ENCODE data around the gene BAK1. TPM values are rescaled to one million over a fixed set of nuclear protein-coding genes. Genes with fewer than 3 reads are reported as not detected.
A peak's percentile ranks its signal among the peaks of the same experiment; 100 is the strongest.

Gene BAK1
- total RNA-seq, 1 experiment from 2014 or later = 45.8 TPM

- Mint-ChIP-seq H3K4me3 (ENCODE audit: unreplicated experiment) (no peak overlapping the region), H3K27ac (ENCODE audit: low read depth, unreplicated experiment) (no peak overlapping the region), H3K9me3 (ENCODE audit: unreplicated experiment) (no peaks in the 10 kb centered on the region), H3K4me1 (ENCODE audit: insufficient read depth, unreplicated experiment) (peaks cover 22% of the 10 kb centered on the region), H3K36me3 (ENCODE audit: insufficient read depth, unreplicated experiment) (no peaks in the 10 kb centered on the region), H3K27me3 (ENCODE audit: insufficient read depth, unreplicated experiment) (no peaks in the 10 kb centered on the region)
- TF ChIP-seq CTCF (IDR thresholded peaks at IDR 0.05; ENCODE audit: unreplicated experiment) = no peak
- POLR2A ChIA-PET = interaction anchor here (1.6 to 3.5 kb wide), 3 partner anchors 33 to 105 kb away, joined by 5 to 21 read pairs (median 6); partner anchors contain the start of gene ITPR3
- CTCF ChIA-PET = interaction anchor here (0.8 to 7.0 kb wide), 5 partner anchors 17 to 113 kb away, joined by 3 to 71 read pairs (median 6); partner anchors contain the start of gene ITPR3
- no TSS peak for BruUV-seq (replicated peaks)
- no peak for DNase-seq (ENCODE audit: unreplicated experiment)
- intact Hi-C loops (cut with micrococcal nuclease) = loop anchor here (5.0 kb wide), 1 partner anchor 563 kb away; no protein-coding TSS in a partner anchor
Measured at GRCh38 chr6:33588894-33589293, 8.8 kb upstream of the BAK1 start.

- Mint-ChIP-seq H3K27ac (ENCODE audit: low read depth, unreplicated experiment) (no peak overlapping the region), H3K36me3 (ENCODE audit: insufficient read depth, unreplicated experiment) (no peaks in the 10 kb centered on the region), H3K4me1 (ENCODE audit: insufficient read depth, unreplicated experiment) (peaks cover 22% of the 10 kb centered on the region), H3K4me3 (ENCODE audit: unreplicated experiment) (no peak overlapping the region), H3K9me3 (ENCODE audit: unreplicated experiment) (no peaks in the 10 kb centered on the region), H3K27me3 (ENCODE audit: insufficient read depth, unreplicated experiment) (no peaks in the 10 kb centered on the region)
- no TSS peak for BruUV-seq (replicated peaks)
- no peak for DNase-seq (ENCODE audit: unreplicated experiment)
- ChIA-PET CTCF (interaction anchor here (0.5 to 7.0 kb wide), 22 partner anchors 10 to 368 kb away, joined by 3 to 71 read pairs (median 3); partner anchors contain the start of genes ITPR3 and UQCC2), POLR2A (interaction anchor here (0.6 to 1.0 kb wide), 5 partner anchors 10 to 515 kb away, joined by 3 to 6 read pairs (median 3); partner anchors contain the start of gene UQCC2)
- no peak for TF ChIP-seq CTCF (IDR thresholded peaks at IDR 0.05; ENCODE audit: unreplicated experiment)
- intact Hi-C loops (cut with micrococcal nuclease) = loop anchor here (5.0 kb wide), 1 partner anchor 565 kb away; no protein-coding TSS in a partner anchor
Measured at GRCh38 chr6:33587529-33587928, 7.5 kb upstream of the BAK1 start.

DNA sequence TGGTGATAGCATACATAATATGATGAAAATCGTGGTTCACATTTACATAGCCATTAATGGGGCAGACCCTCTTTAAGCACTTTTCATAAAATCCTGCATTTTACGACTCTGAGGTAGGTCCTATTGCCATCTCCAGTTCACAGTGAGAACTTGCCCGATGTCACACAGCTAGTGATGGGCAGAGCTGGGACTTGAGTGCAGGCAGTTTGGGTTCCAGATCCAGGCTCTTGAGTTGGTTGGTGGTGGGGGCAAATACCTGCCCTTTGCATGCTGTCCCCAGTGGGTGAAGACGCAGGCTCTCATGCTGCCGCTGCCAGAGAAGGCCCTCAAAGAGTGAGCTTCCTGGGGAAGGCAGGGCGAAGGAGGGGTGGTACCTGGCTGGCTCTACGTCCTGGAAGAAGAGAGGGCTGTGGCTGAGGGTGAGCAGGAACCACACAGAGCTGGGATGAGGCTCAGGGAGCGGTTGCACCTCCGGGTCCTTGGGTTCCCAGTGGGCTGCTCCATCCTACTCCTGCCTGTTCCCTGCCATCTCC, 6.1 kb upstream of the BAK1 start:
- intact Hi-C loops (cut with micrococcal nuclease) = loop anchor here (5.0 kb wide), 1 partner anchor 566 kb away; no protein-coding TSS in a partner anchor
- Mint-ChIP-seq H3K27me3 (ENCODE audit: insufficient read depth, unreplicated experiment) (no peaks in the 10 kb centered on the region), H3K36me3 (ENCODE audit: insufficient read depth, unreplicated experiment) (no peaks in the 10 kb centered on the region), H3K27ac (ENCODE audit: low read depth, unreplicated experiment) (no peak overlapping the region), H3K4me3 (ENCODE audit: unreplicated experiment) (no peak overlapping the region), H3K9me3 (ENCODE audit: unreplicated experiment) (no peaks in the 10 kb centered on the region), H3K4me1 (ENCODE audit: insufficient read depth, unreplicated experiment) (peaks cover 14% of the 10 kb centered on the region)
- ChIA-PET POLR2A (interaction anchor here (0.7 to 1.6 kb wide), 5 partner anchors 13 to 415 kb away, joined by 3 to 4 read pairs (median 3); partner anchors contain the start of gene UQCC2), CTCF (interaction anchor here (0.5 to 7.0 kb wide), 27 partner anchors 26 to 630 kb away, joined by 3 to 71 read pairs (median 5); partner anchors contain the start of genes ITPR3 and UQCC2)
- no peak for DNase-seq (ENCODE audit: unreplicated experiment)
- no peak for TF ChIP-seq CTCF (IDR thresholded peaks at IDR 0.05; ENCODE audit: unreplicated experiment)
- BruUV-seq (replicated peaks) = no TSS peak

DNA sequence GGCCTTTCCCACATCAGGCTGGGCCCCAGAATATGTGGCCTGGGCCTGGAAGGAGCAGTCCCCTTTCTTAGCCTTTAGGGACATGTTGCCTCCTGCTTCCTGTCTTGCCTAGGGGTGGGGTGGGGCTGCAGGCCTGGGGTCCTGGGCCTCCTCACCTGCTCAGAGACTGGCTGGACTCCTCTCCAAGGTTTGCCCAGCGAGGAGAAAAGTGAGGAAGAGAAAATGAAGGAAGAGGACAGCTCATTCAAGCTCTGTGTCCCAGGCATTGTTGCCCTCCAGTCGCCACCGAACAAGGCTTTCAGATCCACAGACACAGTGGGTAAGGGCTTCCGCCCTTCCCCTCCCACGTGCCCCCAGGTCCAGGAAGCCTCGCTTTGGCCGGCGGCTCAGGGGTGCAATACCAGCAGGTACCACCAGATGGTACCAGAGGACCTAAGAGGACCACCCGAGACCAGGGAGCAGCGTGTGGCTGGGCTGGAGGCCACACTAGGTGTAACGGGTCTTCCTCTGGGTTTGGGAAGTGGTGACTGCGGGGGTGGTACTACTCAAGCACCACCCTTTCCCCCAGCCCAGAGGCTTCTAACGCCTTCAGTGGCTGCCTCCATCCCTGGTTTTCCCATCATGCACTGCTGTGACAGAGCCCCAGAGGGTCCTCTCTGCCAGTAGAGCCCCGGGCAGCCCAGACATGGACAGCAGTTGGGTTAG, 5.5 kb upstream of the BAK1 start:
- H3K36me3 Mint-ChIP-seq (ENCODE audit: insufficient read depth, unreplicated experiment) = no peaks in the 10 kb centered on the region
- H3K9me3 Mint-ChIP-seq (ENCODE audit: unreplicated experiment) = no peaks in the 10 kb centered on the region
- H3K4me1 Mint-ChIP-seq (ENCODE audit: insufficient read depth, unreplicated experiment) = peaks cover 8% of the 10 kb centered on the region
- TF ChIP-seq CTCF (IDR thresholded peaks at IDR 0.05; ENCODE audit: unreplicated experiment) = peak; percentile 97
- peak; percentile 77 for DNase-seq (ENCODE audit: unreplicated experiment)
- ChIA-PET POLR2A (interaction anchor here (0.9 to 2.1 kb wide), 3 partner anchors 14 to 126 kb away, joined by 3 to 5 read pairs (median 4); partner anchors contain the start of gene UQCC2), CTCF (interaction anchor here (0.7 to 7.0 kb wide), 35 partner anchors 9 to 570 kb away, joined by 3 to 71 read pairs (median 5); partner anchors contain the start of genes ITPR3, UQCC2 and ZBTB9)
- no peak overlapping the region for H3K4me3 Mint-ChIP-seq (ENCODE audit: unreplicated experiment)
- no TSS peak for BruUV-seq (replicated peaks)
- H3K27ac Mint-ChIP-seq (ENCODE audit: low read depth, unreplicated experiment) = no peak overlapping the region
- intact Hi-C loops (cut with micrococcal nuclease) = loop anchor here (1.0 to 5.0 kb wide), 2 partner anchors 177 to 567 kb away; no protein-coding TSS in a partner anchor
- H3K27me3 Mint-ChIP-seq (ENCODE audit: insufficient read depth, unreplicated experiment) = no peaks in the 10 kb centered on the region
